CD4-positive, alpha-beta T cell treated with Interleukin-15 for 1 hour (primary cell): ENCODE results near the gene SMAD7.

Experiments used
- DNase-seq: peaks from one replicate; pipeline ENCODE4 v3.0.0-alpha.2; 2020

The SMAD7 gene

DNA sequence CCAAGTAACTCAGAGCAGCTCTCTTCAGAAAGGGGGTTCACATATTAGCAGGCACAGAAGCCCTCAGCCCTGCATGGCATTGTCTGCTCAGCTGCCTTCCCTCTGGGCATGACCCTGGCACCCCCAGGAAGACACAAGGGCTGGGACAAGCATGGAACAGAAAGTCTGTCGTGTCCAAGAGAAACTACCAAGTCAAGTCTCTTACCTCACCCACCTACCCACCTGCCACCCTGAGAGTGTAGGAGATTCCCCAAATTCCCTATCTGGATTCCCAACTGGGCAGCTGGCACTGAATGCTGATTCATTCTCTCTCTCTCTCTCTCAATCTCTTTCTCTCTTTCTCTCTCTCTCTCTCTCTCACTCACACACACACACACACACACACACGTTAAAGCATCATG is 21.6 kb downstream of the SMAD7 start:
- DNase-seq = no peak

DNA sequence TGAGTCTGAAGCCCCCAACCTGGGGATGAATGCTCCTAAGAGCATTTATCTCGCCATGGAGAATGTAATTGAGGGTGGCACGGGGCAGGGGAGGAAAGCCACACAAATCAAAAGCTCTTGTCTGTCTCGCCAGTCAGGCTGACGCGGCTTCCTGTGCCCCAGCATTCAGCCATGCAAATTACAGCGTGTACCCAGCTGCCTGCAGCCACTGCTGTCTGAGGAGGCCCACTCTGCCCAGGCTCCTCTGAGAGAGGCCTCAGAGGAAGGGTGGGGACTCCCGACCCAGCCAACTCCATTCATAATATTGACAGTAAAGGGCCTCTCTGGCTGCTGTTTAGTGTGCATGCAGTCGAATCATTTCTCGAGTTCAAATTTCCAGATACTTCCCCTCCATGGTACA is 22.0 kb downstream of the SMAD7 start:
- DNase-seq = peak; percentile 91

DNA sequence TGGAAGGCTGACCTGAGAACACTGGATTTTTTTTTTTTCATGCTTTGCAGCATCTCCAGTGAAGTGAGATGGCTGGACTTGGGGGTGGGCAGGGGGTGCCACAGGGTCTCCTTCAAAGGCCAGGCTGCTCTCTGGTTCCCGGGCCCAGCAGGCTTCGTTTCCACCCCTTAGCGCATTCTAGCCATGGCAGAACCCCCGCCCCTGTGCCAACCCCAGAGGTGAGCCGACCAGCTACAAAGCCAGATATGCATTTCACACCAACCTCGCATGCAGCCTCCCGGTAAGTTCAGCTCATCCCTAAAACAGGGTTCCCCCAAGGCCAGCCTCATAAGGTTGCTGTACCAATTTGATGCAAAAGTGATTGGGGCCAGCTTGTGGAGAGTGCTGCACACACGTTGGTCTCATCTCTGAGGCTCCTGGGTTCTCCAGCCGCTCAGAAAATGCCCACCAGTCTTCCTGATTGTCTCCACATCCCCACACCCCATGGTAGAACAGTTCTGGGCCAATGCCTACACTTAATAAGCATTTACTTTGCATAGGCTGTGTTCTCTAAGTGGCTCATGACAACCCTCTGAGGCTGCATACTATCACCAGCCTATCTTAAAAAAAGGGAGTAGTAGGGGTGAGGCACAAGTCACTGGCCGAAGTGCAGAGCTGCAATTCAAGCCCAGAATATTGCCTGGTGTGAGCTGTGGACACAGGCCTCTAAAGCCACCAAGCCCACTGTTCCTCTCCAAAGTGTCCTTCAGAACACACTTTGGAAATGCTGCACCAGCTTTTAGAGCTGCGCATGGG is 23.3 kb downstream of the SMAD7 start:
- no peak for DNase-seq

DNA sequence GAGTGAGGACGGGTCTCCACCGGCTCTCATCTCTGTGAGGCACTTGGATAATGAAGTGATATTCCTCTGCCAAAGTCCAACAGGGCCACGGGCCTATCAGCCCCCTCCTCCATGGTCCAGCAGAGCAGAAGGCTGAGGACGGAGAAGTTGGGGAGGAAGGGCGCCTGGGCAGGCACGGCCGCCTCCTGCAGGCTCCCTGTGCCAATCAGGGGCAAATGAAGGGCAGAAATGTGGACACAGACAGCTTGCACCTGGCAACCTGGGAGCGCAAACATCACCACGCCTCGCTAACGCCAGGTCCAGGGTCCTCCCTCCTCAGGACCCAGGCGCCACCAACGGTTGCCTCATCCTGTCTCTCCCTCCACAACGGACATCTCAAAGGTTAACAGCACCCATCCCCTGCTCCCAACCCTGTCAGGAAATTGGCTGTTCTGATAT is 24.3 kb downstream of the SMAD7 start:
- no peak for DNase-seq

DNA sequence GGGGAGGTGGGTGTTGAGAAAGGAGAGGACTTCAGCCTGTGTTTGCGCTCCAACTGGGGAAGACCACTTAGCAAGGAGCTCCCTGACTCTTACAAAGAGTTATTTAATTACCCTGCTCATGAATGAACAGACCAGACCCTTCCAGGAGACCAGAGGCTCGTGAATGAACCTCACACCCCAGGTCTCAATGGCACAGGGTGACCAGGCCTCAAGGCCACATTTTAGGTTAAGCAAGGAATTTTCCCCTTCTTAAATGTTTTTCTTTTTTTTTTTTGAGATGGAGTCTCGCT is 25.3 kb downstream of the SMAD7 start:
- DNase-seq = no peak

DNA sequence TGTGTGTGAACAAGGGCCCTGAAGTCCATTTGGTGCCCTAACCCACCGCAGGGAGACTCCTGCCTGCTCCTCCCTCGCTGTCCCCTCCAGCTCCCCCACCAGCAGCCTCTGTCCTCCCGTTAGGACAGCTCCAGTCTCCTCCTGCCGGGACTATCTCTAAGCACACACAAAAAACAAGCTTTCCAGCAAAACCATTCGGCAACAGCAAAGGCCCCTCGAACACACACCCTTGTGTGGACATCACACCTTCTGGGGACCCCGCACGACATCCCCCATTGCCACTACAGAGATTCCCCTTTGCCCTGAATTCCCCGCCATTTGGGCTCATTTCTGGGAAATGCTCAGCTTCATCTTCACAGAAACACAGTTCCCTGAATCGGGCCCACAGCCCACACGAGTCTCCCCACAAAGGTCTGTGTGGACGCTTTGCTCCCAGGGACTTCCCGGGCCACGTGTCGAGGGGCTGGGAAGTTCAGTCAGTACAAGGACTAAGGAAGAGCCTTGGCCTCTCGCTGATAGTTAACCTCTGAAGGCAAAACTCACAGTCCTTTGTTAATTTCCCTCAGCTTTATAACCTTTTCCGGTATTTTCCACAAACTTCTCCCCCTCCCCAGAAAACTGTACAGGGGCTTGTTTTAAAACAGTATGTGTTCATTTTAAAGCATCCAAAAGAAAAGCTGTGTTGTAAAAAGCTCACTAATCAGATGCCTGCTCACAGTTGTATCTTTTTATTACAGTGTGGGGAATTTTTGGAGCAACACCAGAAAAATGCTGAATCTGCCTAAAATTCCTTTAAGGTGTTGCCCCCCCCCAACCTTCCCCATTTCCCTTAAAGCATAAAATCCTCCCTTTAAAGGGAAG is 25.9 kb downstream of the SMAD7 start:
- DNase-seq = no peak

DNA sequence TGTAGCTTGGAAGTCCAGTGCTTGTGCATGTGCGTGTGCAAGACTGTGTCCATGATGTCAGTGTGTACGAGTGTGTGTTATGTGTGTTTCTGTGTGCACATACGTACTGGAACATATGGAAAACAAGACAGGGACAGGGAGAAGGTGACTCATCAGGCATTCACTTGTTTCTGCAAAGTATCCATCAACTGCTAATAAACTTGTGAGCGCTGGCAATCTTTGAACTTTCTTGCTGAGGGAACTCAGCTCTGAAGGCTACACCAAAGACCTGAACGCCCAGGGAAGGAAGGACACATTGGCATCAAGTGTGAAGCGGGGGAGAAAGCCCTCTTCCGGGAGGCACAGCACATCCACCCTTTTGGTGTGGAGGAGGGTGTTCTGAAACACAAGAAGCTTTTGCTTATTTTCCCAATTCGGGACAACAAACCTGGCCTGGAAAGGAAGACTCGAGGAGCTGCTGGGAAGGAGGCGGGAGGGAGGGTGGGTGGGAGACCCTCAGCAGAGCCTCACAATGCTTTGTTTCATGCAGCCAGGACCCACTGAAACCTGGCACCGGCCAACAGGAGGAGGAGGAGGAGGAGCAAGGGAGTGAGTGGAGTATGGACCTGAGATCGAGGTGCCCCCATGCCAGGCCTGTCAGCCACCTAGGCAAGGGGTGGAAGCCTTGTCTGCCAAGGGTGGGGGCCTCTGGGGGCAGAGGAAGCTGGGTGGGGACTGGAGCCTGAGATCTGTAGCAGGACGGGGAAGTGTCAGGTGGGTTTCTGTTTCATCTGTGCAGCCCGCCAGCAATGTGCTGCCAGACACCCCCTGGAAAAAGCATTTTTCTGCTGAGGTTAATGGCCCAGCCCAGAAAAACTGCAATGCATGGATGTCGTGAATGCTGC is 26.8 kb downstream of the SMAD7 start:
- DNase-seq = no peak

DNA sequence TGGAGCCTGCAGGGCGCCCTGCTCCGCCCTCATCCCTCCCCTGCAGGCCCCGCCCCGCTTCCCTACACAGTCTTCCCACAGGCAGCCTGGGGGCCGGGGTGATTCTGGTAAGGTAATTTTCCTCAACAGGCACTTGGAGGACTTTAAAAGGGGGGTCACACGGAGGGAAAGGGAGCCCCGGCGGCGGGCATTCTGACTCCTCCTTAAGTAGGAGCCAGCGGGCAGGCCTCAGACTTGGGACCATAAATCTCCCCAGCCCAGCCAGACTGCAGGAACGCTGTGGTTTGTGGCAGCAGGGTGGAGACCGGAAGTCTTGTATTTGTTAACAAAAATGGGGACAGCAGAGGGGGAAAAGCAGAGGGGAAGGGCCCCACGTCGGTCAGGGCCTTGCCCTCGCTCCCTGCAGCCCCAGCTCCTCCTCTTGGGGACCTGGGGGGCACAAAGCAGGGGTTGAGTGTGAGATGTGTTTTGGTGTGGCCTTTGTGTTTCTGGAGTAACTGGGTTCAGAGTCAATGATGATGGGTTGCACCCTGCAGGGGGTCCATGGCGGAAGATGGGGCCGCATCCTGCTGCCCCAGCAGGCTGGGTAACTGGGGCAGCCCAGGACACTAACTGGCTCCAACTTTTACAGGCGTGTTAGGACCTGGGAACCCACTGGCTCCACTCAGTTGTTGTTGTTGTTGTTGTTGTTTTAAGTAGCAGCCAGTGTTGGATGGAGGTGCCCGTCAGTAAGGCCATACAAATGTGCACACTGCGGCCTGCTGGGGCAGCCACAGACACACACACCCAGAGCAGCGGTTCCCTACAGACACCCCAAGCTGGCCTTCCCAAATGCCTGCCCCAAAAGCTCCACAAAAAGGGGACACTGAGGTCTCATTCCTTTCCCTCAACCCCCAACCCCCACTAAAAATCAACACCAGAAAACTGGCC is 27.7 kb downstream of the SMAD7 start:
- DNase-seq = no peak

DNA sequence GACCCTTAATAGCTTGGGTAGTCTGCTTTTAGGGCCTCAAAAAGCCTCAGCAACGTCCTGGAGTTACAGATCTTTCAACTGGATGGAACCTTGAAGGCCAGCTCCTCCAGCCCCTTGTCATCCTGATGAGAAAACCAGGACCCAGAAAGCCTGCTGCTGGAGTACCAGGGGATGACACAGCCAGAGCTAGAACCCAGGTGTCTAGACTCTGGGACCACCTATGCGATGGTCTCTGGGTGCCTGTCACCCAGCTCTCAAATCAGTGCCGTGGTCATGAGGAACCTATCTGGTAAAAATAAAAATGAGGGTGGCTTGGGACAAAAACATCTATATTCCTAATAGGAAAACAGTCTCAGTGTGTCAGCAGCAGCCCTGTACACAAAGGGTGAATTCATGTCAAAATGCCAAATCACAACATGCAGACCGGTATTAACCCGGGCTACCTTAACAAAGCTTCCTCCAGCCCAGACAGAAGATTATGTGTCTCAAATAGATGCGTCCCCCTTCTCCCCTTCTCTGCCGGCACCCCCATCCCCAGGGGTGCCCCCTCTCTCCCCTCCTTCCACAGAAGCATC is 28.5 kb downstream of the SMAD7 start:
- no peak for DNase-seq

DNA sequence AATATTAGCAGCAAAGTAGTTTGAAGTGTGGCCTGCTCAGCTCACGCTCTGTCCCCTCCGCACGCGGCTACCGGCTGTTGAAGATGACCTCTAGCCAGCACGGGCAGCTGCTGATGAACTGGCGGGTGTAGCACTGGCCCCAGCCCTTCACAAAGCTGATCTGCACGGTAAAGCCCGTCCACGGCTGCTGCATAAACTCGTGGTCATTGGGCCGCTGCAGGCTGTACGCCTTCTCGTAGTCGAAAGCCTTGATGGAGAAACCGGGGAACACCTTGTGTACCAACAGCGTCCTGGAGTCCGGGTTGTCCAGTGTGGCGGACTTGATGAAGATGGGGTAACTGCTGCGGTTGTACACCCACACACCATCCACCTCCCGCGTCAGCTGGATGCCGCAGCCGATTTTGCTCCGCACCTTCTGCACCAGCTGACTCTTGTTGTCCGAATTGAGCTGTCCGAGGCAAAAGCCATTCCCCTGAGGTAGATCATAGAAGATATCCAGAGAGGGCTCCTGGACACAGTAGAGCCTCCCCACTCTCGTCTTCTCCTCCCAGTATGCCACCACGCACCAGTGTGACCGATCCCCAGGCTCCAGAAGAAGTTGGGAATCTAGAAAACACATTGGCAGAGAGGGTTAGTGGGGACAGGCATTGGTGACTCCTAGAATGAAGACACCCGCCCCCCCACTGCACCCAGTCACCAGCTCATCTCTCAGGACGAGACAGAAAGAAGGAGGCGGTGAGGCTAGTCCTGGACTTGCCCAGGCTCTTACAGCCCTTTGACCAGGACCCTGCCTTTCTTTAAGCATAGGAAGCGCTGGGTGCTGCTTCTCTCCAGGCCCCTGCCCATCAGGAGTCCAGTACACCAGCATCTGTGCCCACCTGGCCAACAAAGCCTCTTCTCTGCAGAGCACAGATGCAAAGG is 29.2 kb downstream of the SMAD7 start:
- no peak for DNase-seq

DNA sequence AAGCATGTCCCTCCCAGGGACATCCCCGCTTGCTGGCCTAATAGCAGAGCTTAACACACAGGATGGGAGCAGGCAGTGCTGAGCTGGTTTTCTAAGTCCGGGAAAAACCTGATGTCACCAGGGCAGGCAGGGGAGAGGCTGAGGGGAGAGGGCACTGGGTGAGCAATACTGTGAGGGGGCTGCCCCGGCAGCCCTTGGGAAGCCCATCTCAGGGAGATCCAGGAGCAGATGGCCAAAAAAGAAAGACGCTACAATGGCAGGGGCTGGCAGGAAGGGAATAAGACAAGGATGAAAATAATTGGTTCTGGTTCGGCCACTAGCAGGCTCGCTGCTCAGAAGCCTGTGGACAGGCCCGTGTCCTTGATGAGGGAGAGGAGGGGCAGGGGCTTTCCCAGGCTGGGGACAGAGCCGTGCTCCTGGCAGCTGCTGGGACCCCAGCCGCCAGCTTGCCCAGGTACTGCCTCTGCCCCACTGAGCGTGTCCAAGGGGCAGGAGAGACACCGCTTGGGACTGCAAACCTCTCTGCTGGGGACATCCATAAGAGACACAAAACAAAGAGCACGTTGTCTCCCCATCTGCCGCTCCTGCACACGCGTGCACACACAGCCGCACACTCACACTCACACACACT is 30.2 kb downstream of the SMAD7 start:
- DNase-seq = no peak

DNA sequence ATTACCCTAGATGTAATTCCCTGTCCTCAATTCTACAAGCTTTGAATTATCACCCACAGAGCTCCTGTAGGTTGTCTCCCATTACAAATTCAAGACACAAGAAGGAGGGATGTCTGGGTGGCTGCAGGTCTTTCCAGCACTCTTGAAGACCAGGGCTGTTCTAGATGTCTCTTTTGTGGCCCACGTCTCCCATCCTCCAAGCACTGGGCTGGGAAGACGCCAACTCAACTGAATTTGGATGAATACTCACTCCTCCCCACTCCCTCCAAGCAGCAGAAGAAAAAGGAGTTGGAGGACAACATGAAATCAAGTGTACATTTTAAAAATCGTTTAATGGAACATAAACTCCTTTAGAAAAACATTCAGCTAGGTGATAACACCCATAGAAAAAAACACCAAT is 31.2 kb downstream of the SMAD7 start:
- no peak for DNase-seq

DNA sequence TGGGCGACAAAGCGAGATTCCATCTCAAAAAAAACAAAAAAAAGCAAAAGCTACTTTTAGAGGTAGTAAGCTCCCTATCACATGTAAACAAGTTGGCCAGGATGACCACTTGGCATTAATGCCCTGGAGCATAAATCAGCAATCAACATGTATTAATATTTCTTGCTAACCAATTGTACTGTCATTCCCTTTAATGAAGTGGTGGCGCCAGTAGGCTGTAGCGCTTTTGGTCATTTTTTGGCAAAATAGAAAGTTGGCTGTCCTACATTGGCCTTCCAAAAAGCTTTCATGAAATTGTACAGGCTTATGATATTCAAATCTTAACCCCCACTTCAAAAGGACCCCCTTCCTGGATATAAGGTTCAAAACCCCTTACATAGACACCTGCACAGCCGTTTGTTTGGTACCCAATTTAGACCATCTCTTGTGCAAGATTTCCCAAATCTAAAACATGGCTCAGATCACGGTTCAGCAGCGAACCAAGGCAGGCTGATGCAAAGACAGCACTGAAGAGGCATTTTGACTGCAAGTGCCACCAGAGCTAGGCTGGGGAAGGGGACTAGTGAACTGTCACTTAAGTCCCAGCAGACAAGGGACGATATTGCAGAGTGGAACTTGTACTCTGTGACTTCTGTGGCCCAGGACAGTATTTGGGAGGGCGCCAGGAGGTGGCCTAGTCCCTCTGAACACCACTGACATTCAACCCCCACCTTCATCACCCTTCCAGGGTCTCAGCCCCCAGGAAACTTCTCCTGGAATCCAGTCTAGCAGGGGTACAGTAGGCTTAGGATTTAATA is 31.9 kb downstream of the SMAD7 start:
- no peak for DNase-seq

DNA sequence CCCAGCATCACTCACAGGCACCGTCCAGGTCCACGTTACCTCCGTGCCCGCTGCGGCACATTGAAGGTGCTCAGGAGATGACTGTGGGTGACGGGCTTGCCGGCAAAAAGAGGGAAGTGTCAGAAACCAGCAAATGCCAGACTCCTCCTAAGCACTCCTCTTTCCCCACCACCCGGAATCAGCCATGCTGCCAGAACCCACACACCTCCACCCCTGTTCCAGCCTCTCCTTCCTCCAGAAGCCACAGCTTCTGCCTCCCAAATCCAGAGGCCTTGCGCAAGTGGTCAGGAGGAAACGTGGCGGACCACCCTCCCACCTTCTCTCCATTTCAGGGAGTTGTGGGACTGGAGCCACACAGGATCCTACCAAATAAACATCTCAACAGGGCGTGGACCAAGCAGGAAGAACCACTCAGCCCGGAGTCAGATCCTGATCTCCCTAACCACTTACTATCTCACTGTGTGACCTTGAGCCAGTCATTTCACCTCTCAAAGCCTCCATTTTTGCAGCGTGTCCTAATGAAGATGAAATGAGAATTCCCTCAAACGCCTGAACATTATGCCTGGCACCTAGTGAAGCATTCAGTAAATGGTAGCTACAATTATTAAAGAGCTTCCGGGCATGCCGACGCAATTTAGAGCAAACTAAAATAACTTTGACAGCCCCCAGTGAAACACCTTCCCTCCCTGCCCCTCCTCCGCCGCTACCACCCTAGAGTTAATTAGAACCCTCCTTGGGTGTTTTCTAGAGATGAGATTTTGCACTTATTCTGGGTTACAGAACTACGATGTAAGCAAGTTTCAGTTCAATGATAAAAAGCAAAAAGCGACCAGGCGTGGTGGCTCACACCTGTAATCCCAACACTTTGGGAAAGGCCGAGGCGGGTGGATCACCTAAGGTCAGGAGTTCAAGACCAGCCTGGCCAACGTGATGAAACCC is 32.9 kb downstream of the SMAD7 start:
- DNase-seq = no peak

DNA sequence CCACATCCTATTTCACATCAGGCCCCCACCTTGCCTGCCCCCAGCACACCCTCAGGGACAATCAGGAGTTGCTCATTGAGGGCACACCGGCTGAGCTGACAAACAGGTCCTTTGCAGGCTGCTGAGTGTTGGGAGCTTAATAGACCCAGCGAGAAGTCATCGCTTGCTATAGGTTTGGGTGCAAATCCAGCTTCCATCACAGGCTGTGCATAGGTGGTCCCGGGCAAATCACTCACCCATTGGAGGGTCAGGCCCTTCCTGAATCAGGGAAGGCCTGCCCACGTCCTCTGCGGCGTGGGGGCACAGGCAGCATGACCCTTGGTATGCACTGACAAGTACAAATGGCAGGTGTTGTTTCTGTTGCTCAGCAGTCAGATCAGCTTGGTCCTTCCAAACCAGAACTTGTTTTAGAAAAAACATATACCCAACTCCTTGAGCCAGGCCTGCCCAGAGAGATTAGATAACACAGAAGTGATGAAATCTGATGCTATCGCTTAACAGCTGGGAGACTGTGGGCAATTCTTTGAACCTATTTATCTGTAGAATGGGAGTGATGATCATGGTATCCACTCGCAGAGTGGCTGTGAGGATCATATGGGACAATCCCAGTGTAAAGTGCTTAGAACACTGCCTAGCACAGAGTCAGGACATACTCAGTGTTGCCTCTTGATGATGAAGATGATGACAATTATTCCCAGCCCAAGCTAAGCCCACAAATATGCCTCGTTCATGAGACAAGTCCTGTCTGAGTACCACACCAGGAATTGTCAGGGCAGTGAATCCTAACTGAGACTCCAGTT is 34.9 kb downstream of the SMAD7 start:
- no peak for DNase-seq

DNA sequence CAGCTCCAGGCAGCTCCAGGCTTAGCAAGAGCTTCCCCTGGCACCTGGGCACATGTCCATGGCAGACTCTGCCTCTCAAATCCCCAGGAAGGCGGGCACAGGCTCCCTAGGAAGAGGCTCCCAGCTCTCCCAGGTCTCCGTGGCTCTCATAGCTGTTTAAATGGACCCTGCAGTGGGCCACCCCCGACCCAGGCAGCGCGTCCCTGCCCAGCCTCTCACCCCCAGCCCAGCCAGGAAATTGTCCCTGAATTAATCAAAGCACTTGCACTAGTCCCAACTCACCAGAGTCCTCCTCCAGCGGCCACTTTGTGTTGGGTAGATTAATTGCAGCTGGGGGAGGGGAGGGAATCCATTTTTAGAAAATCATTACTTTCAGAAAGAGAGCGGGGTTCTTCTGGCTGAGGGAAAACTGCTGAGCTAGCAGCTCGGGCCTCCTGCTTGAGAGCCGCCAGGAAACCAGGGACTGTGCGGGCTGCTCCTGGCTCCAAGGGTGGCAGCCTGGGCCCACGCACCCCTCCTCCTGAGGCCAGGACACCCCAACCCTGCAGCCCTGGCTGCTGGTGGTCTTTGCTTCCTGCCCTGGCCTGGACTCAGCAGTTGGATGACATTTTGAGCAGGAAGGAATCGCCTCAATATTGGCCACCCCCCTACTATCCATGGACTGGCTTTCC is 36.0 kb downstream of the SMAD7 start:
- DNase-seq = no peak

DNA sequence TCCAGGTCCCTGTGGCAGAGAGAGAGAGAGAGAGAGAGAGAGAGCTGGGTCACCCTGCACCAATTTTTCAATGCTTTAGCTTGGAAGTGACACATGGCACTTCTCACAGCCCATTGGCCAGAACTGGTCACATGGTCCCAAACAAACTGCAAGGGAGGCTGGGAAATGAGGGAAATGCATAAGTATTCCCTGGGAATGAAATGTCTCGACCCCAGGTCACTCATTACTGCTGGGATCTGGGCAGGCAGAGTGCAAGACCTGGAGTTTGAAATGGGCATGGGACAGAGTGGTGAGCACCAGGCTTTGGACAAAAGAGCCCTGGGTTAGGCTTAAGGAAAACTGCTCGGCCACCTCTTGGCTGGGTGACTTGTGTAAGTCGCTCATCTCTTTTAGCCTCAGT is 37.0 kb downstream of the SMAD7 start:
- no peak for DNase-seq
